Bronchial epithelial cell (primary cell): ENCODE data around the gene CHFR. TPM values are rescaled to one million over a fixed set of nuclear protein-coding genes. Genes with fewer than 3 reads are reported as not detected.
"Not testable (repeated sequence)": the region's sequence is repeated elsewhere in the genome, so short reads cannot be mapped to it uniquely, and the experiment has no call there.

Experiments
- DNase-seq: peaks from one replicate; pipeline ENCODE4 v3.0.0-alpha.2; 2010; ENCODE audit warnings: low read depth
- FAIRE-seq: peaks from 2 replicates; lab custom pipeline; 2011; peaks lifted over from hg19 to GRCh38; lab: Jason Lieb, UNC
- H3K27me3 ChIP-seq: 2 replicates; pipeline ENCODE4 v1.5.1; 2011; ENCODE audit warnings: low read length; ENCODE audit not compliant: control insufficient read depth, insufficient read depth
- H3K36me3 ChIP-seq: 2 replicates; pipeline ENCODE4 v1.5.1; 2011; ENCODE audit warnings: low read length; ENCODE audit not compliant: control insufficient read depth, insufficient read depth
- H3K4me3 ChIP-seq: 2 replicates; pipeline ENCODE4 v1.5.1; 2011; ENCODE audit warnings: mild to moderate bottlenecking, low read depth, low read length, control low read depth
- total RNA-seq: library from RNA; depleted of rRNA; stranded (reverse); fragments of >200 nt; gene quantifications from 2 replicates; pipeline ENCODE4 v1.2.1, GENCODE V29; 2014
- TF ChIP-seq, protein P1 (sequence below): IDR thresholded peaks from 2 replicates; pipeline ENCODE4 v1.5.1; 2011; ENCODE audit warnings: mild to moderate bottlenecking, moderate library complexity, low read length, control low read depth, inconsistent platforms; ENCODE audit not compliant: insufficient read depth, severe bottlenecking

Gene CHFR
- total RNA-seq, 1 donor from 2014 or later: 33.4 TPM

DNA sequence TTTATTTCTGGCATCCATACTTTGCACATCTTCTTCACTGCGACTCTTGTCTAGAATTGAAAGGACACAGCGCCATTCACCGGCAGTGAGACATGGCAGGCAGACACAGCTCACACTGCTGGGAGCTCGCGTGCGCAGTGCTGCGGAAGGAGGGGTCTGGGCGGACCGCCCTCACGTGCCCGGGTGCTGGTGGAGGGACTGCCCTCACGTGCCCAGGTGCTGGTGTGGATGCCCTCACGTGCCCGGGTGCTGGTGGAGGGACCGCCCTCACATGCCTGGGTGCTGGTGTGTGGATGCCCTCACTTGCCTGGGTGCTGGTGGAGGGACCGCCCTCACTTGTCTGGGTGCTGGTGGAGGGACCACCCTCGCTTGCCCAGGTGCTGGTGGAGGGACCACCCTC is 30.8 kb downstream of the CHFR start:
- no peak for FAIRE-seq
- Histone ChIP-seq H3K27me3 (no peaks in the 10 kb centered on the region), H3K36me3 (peaks cover 39% of the 10 kb centered on the region), H3K4me3 (no peak overlapping the region)
- TF ChIP-seq, protein P1, sequence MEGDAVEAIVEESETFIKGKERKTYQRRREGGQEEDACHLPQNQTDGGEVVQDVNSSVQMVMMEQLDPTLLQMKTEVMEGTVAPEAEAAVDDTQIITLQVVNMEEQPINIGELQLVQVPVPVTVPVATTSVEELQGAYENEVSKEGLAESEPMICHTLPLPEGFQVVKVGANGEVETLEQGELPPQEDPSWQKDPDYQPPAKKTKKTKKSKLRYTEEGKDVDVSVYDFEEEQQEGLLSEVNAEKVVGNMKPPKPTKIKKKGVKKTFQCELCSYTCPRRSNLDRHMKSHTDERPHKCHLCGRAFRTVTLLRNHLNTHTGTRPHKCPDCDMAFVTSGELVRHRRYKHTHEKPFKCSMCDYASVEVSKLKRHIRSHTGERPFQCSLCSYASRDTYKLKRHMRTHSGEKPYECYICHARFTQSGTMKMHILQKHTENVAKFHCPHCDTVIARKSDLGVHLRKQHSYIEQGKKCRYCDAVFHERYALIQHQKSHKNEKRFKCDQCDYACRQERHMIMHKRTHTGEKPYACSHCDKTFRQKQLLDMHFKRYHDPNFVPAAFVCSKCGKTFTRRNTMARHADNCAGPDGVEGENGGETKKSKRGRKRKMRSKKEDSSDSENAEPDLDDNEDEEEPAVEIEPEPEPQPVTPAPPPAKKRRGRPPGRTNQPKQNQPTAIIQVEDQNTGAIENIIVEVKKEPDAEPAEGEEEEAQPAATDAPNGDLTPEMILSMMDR: no peak
- DNase-seq: no peak

DNA sequence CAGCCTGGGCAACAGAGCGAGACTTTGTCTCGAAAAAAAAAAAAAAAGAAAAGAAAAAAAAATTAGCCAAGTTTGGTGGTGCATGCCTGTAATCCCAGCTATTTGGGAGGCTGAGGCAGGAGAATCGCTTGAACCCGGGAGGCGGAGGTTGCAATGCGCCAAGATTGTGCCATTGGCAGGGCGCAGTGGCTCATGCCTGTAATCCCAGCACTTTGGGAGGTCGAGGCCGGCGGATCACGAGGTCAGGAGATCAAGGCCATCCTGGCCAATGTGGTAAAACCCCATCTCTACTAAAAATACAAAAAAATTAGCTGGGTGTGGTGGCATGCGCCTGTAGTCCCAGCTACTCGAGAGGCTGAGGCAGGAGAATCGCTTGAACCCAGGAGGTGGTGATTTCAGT is 32.2 kb downstream of the CHFR start:
- peaks cover 42% of the 10 kb centered on the region for H3K36me3 ChIP-seq
- DNase-seq, H3K4me3 ChIP-seq, FAIRE-seq, H3K27me3 ChIP-seq: not testable (repeated sequence)

DNA sequence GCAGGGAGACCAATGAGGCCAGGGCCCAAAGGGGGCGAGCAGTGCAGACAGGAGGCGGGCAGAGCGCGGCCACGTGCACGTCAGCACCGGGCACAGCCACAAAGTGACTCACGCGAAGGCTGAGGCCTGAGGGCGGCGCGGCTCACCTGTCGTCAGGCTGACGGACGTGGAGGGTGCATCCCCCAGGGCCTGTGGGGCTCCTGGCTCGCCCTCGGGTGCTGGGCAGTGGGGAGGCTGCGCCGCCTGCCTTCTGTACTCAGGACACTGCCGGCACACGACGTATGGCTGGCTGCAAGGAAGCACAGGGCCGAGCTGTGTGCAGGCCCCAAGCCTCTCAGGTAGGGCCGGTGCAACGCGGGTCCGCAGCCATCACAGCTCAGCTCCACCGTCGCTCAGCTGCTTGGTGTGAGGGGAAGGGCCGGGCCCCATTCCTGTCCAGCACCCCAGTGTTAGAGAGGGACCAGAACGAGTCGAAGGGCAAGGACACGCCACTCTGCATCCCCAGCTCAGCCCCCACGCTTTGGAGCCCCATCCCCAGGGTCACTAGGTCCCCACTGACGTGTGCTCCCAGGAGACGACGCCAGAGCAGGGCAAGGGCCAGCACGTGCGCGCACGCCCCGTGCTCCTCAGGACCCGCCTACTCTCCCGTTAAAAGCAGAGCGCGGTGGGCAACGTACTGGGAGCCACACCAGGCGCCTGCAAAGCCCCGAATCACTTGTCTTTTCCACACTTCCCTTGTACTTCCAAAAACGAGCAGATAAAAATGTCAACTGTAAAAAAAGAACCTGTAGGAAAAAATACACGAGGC is 33.9 kb downstream of the CHFR start:
- TF ChIP-seq, protein P1: no peak
- no peak for FAIRE-seq
- DNase-seq: no peak
- peaks cover 43% of the 10 kb centered on the region for H3K36me3 ChIP-seq
- H3K4me3 ChIP-seq: no peak overlapping the region
- H3K27me3 ChIP-seq: no peaks in the 10 kb centered on the region

DNA sequence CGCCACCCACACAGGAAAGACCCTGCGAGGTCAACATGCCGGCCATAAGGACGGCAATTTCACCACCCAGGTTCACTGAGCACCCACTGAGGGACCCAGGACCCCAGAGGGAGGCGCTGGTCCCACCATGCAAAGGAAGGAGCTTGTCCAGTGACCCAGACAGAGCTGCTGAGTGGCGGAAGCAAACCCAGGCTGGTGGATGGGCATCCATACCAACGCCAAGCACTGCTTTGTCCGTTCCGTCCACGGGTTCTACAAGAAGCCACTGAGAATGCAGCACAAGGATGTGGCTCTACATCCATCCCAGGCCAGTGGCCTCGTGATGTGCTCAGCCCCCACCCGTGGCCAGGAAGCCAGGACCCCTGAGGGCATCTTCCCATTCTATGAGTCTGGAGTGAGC is 34.9 kb downstream of the CHFR start:
- Histone ChIP-seq H3K36me3 (peaks cover 41% of the 10 kb centered on the region), H3K4me3 (no peak overlapping the region), H3K27me3 (no peaks in the 10 kb centered on the region)
- FAIRE-seq: no peak
- no peak for DNase-seq
- TF ChIP-seq, protein P1: no peak

DNA sequence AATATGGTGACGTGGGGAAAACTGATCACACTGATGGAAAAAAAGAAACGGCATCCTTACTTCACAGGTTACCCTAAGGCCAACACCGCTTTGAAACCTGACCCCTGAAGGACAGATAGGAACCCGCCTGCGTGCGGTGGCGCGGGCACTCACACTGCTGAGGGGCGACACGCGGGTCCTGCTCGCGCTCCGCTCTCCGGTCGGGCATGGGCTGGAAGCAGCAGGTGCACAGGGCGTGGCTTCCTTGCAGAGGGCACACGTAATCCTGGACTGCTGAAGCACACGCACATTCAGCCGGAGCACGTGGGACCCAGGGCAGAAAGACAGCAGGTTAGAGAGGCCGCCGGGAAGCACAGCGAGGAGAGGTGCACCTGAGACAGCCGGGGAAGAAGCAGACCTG is 35.9 kb downstream of the CHFR start:
- H3K36me3 ChIP-seq: peaks cover 42% of the 10 kb centered on the region

DNA sequence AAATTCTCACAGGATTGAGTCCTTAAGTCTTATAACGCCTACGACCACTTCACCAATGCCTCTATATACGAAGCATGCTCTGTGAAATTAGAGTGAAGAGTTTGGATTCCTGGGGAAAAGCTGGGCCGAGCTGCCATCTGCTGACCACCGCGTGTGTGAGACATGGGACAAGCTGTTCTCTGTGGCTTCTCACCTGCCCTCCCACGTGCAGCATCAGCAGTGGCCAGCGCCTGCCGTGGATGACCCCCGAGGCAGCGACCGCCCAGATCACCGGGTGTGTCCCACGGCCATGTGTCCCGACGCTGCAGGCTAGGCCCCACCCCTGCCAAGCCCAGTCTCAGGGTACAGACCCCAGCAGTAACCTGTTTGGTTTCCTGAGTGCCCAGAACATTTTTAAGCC is 37.1 kb downstream of the CHFR start:
- FAIRE-seq (no peak), DNase-seq (no peak)
- no peaks in the 10 kb centered on the region for H3K27me3 ChIP-seq
- H3K4me3 ChIP-seq: no peak overlapping the region
- H3K36me3 ChIP-seq: peaks cover 41% of the 10 kb centered on the region
- TF ChIP-seq, protein P1: no peak

More for the DNA sequence above, 35.9 kb downstream of the CHFR start:
- TF ChIP-seq, protein P1: no peak
- H3K4me3 ChIP-seq: no peak overlapping the region
- no peak for DNase-seq
- no peaks in the 10 kb centered on the region for H3K27me3 ChIP-seq
- FAIRE-seq: no peak
